ENCODE measurements around the gene TUSC7. TPM values are rescaled to one million over a fixed set of nuclear protein-coding genes. Genes with fewer than 3 reads are reported as not detected.

TUSC7 gene
- polyA plus RNA-seq, 1 experiment: not detected

- Histone ChIP-seq H3K27ac (ENCODE audit: low read depth, low read length) (no peak overlapping the region), H3K9me3 (ENCODE audit: control insufficient read depth, insufficient read depth, low read length) (no peaks in the 10 kb centered on the region), H3K27me3 (ENCODE audit: control insufficient read depth, insufficient read depth, low read length) (no peaks in the 10 kb centered on the region), H3K4me3 (ENCODE audit: low read depth, low read length) (no peak overlapping the region)
- no peak for DNase-seq (ENCODE audit: low read depth, low spot score)
- no peak for TF ChIP-seq CTCF (IDR thresholded peaks at IDR 0.05; ENCODE audit: low read depth, low read length)
- ChIA-PET POLR2A (no interaction called here), CTCF (interaction anchor here (1.0 kb wide), 1 partner anchor 24 kb away, joined by 3 read pairs; no protein-coding TSS in a partner anchor)
Observed at GRCh38 chr3:116734243-116734642, 24.7 kb downstream of the TUSC7 start.

GRCh38 chr3:116739678-116740077, 30.1 kb downstream of the TUSC7 start:
- CTCF ChIA-PET: interaction anchor here (0.5 kb wide), 1 partner anchor 12 kb away, joined by 3 read pairs; no protein-coding TSS in a partner anchor
- no peak for TF ChIP-seq CTCF (IDR thresholded peaks at IDR 0.05; ENCODE audit: low read depth, low read length)
- POLR2A ChIA-PET: no interaction called here

GRCh38 chr3:116740293-116740692, 30.7 kb downstream of the TUSC7 start:
- Histone ChIP-seq H3K27ac (ENCODE audit: low read depth, low read length) (no peak overlapping the region), H3K27me3 (ENCODE audit: control insufficient read depth, insufficient read depth, low read length) (no peaks in the 10 kb centered on the region), H3K4me3 (ENCODE audit: low read depth, low read length) (no peak overlapping the region), H3K9me3 (ENCODE audit: control insufficient read depth, insufficient read depth, low read length) (no peaks in the 10 kb centered on the region)
- ChIA-PET CTCF (no interaction called here), POLR2A (no interaction called here)
- no peak for DNase-seq (ENCODE audit: low read depth, low spot score)
- TF ChIP-seq CTCF (IDR thresholded peaks at IDR 0.05; ENCODE audit: low read depth, low read length): no peak

More at GRCh38 chr3:116739678-116740077, 30.1 kb downstream of the TUSC7 start:
- no peak overlapping the region for H3K27ac ChIP-seq (ENCODE audit: low read depth, low read length)
- H3K27me3 ChIP-seq (ENCODE audit: control insufficient read depth, insufficient read depth, low read length): no peaks in the 10 kb centered on the region
- DNase-seq (ENCODE audit: low read depth, low spot score): no peak
- H3K4me3 ChIP-seq (ENCODE audit: low read depth, low read length): no peak overlapping the region
- no peaks in the 10 kb centered on the region for H3K9me3 ChIP-seq (ENCODE audit: control insufficient read depth, insufficient read depth, low read length)

- Histone ChIP-seq H3K9me3 (ENCODE audit: control insufficient read depth, insufficient read depth, low read length) (no peaks in the 10 kb centered on the region), H3K4me3 (ENCODE audit: low read depth, low read length) (no peak overlapping the region), H3K27me3 (ENCODE audit: control insufficient read depth, insufficient read depth, low read length) (no peaks in the 10 kb centered on the region), H3K27ac (ENCODE audit: low read depth, low read length) (no peak overlapping the region)
- POLR2A ChIA-PET: no interaction called here
- no peak for DNase-seq (ENCODE audit: low read depth, low spot score)
- TF ChIP-seq CTCF (IDR thresholded peaks at IDR 0.05; ENCODE audit: low read depth, low read length): no peak
- CTCF ChIA-PET: no interaction called here
Observed at GRCh38 chr3:116741467-116741866, 31.9 kb downstream of the TUSC7 start.

- no peak for TF ChIP-seq CTCF (IDR thresholded peaks at IDR 0.05; ENCODE audit: low read depth, low read length)
- ChIA-PET CTCF (interaction anchor here (1.5 kb wide), 1 partner anchor 15 kb away, joined by 7 read pairs; no protein-coding TSS in a partner anchor), POLR2A (no interaction called here)
- no peak overlapping the region for H3K4me3 ChIP-seq (ENCODE audit: low read depth, low read length)
- no peaks in the 10 kb centered on the region for H3K9me3 ChIP-seq (ENCODE audit: control insufficient read depth, insufficient read depth, low read length)
- no peak for DNase-seq (ENCODE audit: low read depth, low spot score)
- no peaks in the 10 kb centered on the region for H3K27me3 ChIP-seq (ENCODE audit: control insufficient read depth, insufficient read depth, low read length)
- H3K27ac ChIP-seq (ENCODE audit: low read depth, low read length): no peak overlapping the region
Observed at GRCh38 chr3:116743062-116743461, 33.5 kb downstream of the TUSC7 start.
